Glomerular visceral epithelial cell (primary cell): ENCODE measurements around the gene SHISAL1.
"Not testable (repeated sequence)": the region's sequence is repeated elsewhere in the genome, so short reads cannot be mapped to it uniquely, and the experiment has no call there.

Experiments
- DNase-seq: peaks from one replicate; pipeline ENCODE4 v3.0.0-alpha.2; 2016; ENCODE audit errors: extremely low spot score

The SHISAL1 gene

DNA sequence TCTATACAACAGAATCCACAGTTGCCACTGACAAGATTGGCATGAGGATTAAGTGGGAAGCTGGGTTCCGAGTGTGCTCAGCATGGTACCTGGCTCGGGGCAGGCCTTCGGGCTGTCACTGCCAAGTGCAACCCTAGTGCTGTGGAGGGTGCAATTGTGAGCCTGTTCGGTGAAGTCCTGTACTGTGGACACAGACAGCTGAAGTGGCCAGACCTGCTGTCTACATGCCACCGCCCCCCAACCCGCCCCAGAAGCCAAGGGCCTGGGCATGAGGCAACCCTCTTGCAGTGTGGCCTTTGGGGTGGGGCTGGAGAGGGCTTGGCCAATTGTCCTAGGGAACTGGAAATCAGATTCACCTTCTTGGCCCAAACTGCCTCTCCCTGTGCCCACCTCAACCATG, 15.6 kb upstream of the SHISAL1 start:
- DNase-seq, result no peak

DNA sequence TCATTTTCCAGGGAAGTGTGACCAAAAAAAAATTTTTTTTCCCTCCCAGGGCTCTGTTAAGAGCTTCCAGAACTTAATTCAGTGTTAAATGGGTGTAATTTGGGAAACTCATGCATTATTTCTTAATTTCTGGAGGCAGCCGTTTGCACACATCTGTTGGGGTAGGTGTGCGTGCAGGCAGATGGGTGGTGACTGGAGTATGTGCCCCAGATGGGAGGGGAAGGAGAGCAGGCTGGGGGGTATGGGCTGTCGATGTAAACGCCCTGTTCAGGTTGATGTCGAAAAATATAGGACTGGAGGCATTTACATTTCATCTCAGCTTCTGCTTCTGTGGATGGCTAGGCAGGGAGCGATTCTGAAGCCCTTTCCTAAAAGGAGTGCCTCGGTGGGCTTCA, 13.7 kb upstream of the SHISAL1 start:
- DNase-seq, result no peak

DNA sequence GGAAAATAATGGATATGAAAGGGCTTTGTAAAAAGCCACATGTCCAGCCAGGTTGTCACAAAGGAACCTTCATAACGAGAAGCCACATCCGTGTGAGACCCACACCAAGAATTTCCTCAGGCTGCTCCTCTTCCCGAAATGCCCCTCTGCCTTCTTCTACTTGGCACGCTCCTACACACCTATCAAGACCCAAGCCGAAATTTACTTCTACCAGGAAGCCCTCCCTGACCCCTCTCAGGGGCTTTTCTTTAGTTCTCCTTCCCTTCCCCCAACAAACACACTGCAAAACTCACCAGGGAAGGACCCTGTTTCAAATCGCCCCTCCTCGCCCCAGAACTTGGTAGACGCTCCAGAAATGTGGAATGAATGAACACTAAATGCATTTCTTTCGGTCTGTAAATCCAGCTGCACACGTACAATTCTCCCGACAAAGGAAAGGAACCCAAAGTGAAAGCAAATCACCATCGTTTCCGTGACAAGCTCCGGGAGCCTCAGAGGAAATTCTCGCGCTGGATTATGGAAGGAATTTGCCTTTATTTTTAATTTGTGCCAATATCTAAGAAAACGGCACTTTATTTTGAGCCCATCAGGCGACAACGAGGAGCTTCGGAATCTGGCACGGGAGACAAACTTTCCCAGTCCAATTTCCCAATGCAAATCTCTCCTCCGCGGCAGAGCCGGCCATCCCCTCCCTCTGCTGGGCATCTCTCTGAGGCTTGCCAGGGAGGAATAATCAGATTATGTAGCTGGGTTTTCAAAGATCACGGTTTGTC, 13.2 kb upstream of the SHISAL1 start:
- DNase-seq, result peak; percentile 26

DNA sequence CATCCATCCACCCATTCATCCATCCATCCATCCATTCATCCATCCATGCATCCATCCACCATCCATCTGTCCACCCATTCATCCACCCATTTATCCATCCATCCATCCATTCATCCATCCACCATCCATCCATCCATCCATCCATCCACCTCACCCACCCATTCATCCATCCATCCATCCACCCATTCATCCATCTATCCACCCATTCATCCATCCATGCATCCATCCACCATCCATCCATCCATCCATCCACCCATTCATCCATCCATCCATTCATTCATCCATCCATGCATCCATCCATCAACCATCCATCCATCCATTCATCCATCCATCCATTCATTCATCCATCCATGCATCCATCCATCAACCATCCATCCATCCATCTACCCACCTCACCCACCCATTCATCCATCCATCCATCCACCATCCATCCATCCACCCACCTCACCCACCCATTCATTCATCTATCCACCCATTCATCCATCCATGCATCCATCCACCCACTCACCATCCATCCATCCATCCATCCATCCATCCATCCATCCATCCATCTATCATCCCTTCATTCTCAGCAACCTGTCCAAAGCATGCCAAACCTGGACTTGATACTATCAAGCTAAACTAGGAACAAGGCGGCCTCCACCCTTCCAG, 10.5 kb upstream of the SHISAL1 start:
- not testable (repeated sequence) for DNase-seq

DNA sequence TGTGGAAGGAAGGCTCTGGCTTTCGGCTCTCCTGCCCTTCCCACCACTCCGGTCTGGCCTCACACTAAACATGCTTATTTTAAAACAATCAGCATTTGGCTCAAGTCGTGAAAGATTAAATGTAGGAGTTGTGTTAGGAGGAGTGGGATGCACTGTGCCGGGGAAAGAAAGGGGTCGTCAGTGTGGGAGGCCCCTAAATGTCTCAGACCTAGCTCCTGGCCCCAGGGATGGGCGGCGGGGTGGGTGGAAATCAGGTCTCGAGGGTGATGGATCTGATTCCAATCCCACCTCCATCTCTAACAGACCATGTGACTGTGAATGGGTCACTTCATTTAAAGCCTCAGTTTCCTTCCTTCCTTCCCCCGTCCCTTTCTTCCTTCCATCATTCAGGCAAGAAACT, 6.9 kb upstream of the SHISAL1 start:
- DNase-seq, result no peak

DNA sequence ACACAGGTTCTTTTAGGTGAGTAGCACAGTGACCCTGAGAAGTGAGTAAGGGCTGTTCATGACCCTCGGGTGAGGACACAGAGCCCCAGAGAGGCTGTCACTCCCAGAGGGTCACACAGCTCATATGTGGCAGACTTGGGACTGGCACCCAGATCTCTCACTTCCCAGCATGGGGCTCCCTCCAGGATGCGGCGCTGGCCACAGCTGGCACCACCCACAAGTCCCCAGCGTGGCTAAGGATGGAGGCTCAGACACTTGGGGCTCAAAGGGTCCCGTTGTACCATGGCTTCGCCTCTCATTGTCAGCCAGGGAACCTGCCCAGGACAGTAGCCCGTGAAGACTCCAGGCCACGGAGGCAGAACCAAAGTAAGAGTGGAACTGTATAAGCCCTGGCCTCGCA, 6.0 kb upstream of the SHISAL1 start:
- DNase-seq, result no peak

DNA sequence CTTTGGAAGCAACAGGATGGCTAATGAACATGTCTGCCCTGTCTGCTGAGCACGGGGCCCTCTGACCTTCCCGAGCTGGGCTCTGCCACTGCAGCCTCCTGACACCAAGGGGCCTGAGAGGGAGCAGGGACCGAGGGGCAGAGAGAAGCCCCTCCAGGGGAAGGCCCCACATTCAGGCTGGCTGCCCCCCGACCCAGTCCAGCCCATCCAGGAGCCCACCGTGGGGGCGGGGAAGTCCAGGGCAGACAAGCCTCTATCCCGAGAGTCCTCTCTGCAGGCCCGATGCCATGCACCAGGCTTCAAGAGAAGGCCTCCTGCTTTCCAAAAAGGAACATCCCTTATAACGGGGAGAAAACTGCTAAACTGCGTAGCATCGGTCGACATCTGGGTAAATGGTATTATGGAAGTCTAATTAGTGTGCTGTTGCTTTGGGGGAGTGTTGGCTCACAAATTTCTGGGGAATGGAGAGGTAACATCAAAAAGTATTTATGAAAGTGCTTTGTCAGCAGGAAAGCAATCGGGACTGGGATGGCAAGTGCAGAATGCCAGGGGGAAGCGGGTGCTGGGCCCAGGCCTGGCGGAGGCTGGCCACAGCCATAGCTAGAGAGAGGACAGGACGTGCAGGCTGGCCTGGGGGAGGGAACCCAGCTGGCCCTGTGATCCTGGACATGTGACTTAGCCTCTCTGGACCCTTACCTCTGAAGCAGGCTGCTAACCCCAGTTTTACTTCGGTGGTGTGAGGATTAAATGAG, 5.3 kb upstream of the SHISAL1 start:
- no peak for DNase-seq

DNA sequence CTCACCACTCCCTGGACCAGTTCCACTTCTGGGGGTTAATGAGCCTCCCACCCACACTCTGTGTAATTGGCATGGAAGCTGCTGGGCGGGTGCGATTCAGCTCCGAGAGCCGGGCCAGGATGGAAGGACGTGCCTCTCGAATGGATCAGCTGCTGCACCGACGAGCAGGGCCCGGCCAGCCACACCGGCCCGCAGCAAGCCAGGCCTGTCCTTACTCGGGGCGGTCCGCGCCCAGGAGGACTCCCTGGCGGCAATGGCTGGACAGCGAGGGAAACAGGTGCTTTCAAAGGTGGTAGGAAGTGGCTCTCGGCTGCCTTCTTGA, 4.3 kb upstream of the SHISAL1 start:
- DNase-seq, result no peak

DNA sequence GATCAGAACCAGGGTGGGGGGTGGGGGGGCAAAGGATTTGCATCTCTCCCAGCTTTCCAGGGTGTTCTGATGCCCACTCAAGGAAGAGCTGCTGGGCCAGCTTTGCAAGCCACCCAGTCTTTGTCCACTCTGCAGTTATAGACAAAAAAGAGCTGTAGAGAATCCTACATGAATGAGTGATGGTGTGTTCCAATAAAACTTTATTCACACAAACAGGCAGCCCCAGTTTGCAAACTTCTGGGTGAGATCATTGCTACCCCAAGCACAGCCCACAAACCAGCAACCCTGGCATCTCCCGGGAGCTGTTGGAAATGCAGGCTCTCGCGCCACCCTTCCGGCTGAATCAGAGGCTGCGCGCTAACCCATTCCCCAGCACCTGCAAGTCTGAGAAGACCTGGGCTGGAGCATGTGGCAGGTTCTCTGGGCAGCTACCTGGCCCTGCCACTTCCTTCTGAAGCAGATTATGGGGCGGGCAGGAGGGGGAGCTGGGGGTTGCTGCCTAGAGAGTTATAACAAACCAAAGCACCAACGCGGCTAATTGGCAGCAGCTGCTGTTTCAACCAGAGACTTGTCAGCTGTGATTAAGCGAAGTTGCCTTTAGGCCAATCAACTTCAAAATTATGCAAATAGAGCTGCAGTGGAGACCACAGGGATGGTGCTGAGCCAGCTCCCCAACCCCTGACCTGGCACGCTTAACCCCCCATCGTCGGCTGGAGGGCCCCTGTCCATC, 3.8 kb upstream of the SHISAL1 start:
- no peak for DNase-seq

DNA sequence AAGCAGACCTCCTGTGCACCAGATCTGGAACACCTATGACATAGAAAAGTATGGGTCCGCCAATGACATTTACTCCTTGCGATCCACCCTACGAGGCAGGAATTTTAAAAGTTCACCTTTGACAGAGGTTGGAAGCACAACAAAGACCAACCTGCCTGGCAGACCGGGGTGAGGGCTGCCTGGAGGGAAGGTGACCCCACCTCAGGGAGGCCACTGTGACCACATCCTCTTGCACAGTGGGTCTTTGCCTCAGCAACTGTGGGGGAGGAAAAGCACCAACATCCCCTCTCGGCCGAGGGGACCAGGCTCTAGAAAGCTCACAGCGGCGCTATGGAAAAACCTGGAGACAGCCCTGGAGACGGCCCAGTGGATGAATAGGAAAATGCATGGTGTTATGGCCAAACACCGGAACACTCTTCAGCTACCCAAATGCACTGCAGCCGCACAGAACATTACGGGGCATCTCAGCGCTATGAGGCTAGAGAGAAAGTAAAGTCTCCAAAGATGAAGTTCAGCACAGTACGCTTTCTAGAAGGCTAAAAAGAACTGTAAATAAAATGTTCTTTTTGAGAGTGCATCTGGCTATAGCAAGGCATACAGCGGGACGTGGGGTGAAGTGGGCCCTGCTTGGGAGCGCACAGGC, 1.8 kb upstream of the SHISAL1 start:
- no peak for DNase-seq

DNA sequence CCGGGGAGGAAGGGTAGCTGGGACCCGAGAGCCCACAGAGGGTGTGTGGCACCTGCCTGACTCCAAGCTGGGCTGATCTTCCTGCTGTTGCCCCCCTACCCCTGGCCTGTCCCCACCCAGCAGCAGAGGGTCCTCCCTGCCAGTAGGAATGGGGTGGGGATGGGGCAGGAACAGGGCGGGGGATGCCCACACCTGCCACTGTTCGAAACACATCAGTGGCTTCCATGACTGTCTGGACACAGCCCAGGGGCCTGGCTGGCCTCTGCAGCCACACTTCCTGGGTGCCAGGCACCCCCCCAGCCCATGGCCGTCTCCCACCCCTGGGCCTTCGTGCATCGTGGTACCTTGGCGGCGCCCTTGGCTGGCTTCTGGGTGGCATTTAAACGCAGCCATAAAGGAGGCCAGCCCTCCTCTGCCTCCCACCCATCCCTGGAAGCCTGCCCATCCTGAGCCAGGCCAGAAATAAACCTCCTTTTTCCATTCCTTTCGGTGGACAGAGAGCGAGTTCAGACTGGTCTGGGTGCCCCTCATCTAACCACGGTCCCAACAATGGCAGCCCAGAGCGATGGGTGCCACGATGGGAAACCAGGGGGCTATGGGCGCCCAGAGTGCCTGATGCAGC, 745 bp upstream of the SHISAL1 start:
- DNase-seq, result no peak

DNA sequence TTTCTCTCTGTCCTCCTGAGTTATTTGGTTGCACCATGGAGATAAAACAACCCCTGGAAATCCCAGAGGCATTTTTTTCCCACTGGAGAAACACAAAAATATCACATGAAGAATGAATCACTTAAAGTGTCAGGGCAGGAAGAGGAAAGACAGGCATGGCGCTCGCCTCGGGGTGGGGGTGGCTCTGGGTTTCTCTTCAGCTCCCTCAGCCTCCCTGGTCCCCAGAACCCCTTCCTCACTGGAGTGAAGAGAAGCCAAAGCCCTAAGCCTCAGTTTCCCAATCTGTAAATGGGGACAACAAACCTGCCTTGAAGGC, 938 bp downstream of the SHISAL1 start:
- peak; percentile 57 for DNase-seq

DNA sequence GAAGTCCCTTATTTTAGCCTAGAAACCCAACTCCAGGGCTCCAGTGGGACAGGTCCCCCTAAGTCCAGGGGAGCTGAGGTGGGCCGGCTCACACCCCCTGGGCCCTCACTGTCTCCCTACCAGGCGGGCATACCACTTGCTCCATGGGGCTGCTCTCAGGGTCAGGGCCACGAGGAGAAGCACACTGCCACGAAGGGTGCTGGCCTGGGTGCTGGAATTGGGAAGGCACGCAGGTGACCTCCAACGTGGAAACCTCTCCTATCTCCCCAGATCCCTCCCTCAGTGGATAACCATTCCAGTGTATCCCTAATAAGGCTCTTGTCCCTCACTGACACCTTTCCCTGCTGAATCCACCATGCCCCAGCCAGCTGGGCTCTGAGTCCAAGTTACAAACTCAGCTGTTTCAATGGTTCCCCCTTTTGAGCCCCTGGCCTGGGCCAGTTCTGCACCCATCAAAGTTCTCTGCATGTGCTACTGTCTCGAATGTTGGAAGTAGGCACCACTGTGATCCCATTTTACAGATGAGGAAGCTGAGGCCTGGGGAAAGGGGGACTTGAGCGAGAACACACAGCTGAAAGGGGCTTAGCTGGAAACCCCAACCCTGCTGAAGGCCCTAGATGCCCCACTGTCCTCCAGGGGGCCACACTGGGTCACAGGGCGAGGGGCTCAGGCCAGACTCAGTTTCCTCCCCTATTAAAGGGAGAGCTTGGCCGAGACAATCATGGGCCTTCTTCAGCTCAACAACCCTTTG, 1.5 kb downstream of the SHISAL1 start:
- no peak for DNase-seq

DNA sequence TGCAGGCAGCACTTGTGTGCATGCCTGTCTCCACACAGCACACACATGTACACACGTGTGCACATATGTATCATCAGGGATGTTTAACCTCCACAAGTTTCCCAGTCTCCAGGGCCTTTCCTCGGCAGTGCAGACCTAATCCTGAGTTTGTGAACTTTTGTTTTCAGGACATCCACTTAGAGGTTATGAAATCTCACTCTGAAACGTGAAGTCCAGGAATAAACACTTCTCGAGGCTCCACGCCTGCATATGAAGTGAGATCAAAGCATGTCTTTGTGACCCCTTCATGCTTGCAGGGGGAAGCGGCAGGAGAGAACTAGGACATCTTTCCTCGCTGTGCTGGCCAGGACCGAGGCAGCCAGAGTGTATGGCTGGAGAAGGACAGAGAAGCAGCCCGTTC, 3.1 kb downstream of the SHISAL1 start:
- DNase-seq, result no peak

DNA sequence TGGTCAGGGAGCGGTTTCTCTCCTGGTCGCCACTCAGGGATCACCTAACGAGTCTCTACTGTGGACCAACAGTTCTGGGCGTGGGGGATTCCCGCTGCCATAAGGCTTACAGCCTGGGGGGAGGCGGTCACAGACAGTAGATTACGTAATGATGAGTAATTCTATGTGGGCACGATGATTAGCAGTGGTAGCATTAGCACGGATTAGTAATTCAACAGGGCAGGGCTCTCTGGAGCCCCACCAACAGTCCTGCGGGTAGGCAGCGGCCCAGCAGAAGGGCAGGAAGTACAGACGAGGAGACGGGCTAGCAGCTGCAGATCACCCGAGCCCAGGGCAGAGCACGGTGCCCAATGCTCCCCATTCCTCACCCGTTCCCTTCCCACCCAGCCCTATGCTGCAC, 3.6 kb downstream of the SHISAL1 start:
- DNase-seq, result peak; percentile 94

DNA sequence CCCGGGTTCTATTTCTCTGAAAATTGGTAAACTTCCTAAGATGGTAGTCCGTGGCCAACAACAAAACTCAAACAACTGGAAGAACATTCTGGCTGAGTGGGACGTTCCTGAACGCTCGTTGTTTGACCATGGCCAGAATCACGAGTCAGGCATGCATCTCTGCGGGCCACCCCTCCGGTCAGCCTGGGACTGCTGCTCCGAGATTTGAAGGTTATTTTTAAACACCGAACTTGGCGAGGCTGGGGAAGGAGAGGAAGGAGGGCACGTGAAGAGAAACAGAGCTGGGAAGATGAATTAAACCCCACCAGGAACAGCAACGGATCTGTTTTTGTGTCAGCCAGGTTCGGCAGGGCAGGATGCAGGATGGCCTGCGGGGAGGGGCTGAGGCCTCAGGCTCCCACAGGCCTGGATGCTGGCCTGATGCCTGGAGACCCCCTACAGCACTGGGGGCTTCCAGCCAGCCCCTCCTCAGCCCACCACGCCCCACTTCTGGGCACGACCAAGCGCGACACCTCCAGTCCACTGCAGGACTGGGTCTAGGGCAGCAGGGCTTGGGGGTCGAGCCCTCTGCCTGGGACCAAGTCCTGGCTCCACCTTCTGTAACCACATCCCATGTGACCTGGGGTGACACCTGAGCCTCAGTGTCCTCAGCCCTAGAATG, 5.1 kb downstream of the SHISAL1 start:
- DNase-seq, result no peak

DNA sequence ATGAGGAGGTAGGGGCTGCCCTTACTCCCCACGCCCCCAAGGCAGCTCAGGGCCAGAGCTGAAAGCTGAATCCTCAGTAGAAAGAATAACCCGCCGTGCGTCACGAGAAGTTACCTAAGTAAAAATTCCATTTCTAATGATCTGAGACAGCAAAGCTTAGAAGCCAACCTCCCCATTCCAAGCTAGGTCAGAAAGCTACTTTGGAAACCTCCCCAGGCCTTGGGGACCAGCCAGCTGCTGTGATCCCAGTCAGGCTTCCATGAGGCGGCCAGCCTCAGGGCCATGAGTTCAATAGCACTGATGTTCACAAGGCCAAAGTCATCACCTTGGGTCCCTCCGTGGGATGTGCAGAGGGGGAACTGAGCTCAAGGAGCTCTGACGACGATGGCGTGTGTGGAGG, 6.9 kb downstream of the SHISAL1 start:
- no peak for DNase-seq

DNA sequence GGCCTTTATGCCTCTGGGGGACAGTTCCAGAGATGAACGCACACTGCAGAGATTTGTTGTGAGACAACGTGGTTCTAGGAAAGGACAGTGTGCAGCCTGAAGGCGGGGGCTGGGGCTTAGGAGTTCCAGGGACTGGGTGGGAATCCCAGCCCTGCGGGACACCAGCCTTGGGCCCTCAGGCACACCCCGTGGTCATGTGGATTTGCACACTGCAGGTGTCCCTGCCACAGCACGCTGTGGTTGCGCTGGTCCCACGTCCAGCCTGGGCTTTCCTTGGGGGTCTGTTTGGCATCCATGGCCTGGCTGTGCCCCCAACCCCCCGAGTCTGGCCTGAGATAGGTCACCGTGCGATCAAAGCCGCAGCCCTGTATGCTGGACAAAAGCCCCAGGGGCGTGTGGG, 7.3 kb downstream of the SHISAL1 start:
- DNase-seq, result no peak

DNA sequence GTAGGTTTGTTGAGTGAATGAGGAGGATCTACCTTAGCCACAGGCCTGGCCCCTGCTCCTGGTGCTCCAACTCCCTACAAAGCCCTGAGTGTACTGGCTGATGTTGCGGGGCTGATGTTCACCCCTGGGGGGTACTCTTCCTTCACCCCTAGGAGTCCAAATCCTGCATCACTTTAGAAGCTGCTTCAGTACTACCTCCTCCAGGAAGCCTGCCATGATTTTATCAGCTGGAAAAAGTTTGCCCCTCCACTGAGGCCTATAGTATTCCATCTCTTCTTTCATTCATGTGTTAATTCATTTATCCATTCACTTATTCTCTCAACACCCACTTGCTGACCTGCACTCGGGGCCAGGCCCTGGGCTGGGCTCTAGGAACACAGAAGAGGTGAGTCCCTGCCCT, 7.8 kb downstream of the SHISAL1 start:
- no peak for DNase-seq

DNA sequence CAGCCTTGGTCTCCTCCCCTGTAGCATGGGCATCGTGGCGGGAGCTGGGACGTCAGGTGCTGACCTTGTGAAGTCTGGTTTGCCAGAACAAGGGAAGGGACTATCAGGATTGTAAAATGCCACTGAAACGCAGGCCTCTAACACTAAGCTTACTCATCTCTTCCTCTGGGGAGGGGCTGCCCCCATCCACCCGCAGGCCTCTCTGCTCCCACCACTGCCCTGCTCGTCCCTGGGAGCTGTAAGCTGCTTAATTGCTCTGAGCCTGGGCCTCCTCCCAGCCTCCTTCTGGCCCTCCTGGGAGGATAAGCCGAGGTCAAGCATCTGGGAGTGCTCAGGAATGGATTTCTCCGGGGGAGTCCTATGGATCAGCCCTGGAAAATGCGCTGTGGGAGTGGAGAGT, 8.4 kb downstream of the SHISAL1 start:
- DNase-seq, result no peak
